ENCODE measurements around the gene MAD1L1.
"Not testable (repeated sequence)": the region's sequence is repeated elsewhere in the genome, so short reads cannot be mapped to it uniquely, and the experiment has no call there.

Gene MAD1L1

DNA sequence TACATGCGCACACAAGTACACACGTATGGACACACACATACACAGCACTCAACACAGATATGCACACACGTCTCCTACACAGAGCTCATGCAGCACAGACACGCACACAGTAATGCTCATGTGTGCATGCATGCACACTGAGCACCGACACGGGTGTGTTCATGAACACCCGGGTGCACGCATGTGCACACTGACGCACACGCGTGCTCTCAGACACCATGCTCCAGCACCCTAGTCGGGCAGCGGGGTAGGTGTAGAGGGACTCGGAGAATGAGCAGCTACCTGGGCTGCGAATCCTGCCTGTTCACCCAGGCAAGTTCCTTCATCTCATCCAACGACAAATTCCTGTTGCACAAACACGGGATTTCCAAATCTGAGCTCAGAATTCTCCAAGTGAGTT lies 184.7 kb downstream of the MAD1L1 start:
- DNase-seq (ENCODE audit: low read depth in 2 of 2, low spot score in 1 of 2) = no peak

DNA sequence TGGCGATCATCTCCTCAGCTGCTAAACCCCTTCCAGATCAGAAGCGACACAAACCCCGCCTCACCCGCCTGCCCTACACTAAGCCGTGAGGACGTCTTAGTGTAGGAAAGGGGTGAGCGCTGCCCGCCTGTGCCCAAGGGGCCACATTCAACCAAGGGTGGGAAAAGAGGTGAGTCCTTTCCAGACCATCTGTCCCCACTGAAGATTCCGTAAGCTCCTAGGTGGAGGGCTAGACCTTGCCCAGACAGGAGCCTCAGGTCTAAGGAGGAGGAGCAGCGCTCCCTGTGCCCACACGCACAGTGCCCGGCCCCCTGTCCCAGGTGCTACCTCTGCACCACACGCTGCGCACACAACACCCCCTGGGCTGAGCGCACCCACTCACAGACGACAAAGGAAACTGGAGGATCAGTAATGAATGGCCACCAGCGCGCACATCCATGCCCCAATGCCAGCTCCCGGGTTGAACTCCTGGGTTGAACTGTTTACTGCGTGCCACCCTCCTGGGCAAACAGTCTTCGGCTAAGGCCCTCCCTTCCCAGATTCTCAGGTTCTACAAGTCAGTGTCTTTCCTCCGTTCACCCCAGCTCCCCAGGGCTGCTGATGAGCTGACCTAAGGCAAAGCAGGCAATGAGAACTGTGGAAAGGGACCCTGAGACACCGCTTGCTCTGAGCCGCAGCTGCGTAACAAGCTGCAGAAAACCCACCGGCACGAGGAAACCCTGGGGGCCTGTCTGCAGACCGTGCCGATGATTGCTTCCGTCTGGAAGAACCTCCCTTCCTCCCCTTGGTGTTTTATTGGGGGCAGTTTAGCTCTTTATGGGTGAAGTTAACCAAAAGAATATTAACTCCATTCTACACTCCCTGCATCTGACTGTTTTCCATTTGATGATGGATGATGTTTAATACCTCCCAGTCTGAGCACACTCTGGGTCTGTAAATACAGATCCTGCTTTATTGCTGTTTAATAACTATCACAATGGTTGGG lies 185.9 kb downstream of the MAD1L1 start:
- DNase-seq (ENCODE audit: low read depth in 2 of 2, low spot score in 1 of 2) = no peak

DNA sequence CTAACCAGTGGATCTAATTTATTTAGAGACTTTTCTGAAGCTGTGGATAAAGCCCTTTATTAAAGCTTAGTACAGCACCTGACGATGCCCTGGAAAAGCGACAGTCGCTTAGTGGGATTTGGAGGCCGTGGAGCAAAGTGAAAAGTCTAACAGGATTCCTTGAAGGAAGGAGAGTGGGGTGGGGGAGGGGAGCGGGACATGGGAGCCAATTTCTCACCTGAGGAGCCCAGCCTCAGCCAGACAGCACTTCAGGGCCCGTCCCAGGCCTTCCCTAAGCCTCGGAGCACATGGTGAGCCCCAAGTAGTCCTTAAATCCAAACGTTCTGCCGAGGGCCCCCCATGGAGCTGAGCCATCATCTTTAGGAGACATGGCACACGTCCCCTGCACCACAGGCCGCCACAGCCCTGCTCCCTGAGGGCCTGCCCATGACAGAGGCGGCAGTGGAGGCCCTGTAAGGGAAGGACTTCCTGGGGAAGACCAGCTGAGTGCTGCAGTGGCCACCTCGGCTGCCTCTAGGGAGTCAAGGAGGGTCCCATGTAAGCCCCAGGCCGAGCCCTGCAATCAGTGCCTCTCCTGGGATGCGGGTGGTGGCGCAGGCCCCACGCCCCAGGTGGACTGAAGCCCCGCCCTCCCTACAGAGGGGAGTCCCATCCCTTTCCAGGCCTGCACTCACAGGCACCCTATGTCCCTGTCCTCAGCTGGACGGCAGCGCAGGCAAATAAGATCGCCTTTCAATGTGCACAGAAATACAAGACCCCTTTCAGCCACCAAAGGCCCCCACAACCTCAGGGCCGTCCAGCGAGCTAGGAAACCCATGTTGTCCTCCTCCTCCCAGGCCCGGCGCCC lies 187.0 kb downstream of the MAD1L1 start:
- no peak for DNase-seq (ENCODE audit: low read depth in 2 of 2, low spot score in 1 of 2)

DNA sequence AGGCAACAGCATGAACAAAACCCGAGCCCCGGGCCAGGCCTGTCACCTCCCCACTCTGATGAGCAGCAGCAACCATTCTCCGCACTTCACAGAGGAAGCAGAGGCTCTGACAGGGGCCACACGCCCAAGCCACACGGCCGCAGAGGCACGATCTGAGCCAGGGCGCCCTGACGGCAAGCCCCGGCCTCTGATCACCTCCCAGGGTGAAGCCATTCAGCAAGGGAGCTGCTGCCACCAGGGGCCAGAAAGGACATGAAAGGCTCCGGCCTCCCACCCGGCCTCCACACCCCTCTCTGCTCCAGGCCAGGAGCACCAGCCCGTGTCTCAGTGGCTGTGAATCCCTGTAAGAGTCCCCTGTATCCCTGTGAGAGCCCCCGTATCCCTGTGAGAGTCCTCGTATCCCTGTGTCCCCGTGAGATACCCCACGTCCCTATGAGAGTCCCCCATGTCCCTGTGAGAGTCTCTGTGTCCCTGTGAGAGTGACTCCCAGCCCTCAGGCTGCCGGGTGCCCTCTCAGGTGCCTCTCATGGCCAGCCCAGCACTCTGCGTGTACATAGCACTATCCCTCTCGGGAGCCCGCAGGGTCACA lies 187.8 kb downstream of the MAD1L1 start:
- no peak for DNase-seq (ENCODE audit: low read depth in 2 of 2, low spot score in 1 of 2)

DNA sequence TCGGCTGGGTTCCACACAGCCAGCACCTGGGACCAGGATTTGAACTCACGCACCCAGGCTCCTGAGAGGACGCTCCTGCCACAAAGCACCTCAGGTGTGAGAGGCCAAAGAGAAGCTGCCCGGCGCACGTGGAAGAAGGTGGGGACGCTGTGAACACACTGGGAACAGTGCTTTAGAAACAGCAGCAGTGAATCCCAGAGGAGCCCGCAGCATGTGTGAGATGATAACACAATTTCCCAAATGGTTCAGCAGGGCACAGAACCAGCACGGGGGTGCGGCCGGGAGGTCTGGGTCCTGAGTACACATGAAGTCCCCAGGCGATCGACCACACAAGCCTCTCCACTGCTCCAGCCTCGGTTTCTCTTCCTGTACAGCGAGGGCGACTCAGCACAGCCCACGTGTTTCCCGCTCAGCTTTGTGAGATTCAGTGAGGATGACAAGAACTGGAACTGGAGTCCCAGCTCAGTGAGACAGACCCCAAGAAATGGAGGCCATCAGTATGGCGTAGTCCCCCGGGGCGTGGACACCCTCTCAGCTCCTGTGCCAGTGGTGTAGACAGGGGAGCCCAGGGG lies 188.3 kb downstream of the MAD1L1 start:
- no peak for DNase-seq (ENCODE audit: low read depth in 2 of 2, low spot score in 1 of 2)

DNA sequence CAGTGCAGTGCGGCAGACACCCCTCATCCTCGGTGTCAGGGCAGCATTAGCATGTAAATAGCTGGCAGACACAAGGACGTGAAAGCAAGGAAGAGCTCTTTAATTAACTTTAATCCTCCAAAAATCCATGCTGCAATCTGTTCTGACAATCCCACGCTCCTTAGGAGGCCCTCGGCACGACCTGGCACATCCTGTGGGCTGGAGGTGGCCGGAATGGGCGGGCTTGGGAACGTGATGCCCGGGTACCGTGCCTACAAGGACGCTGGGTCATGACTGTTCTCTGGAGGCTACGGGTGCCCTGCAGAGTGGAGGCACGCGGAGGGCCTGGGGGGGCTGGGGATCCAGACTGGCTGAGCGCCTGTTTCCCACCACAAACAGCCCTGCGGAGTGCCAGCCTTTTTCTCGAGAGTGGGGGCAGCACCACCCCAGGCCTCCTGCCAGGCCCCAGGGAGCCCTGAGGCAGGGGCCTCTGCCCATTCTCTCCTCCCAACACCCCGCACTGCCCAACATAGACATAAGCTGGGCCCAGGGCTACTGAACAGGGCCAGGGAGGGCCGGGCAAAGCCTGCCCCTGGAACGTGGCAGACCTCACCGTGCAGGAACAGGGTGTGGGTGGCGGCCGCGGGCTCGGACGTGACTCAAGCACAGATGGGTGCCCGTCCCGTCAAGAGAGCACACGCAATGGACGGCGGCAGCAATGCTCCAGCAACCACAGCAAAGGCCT lies 189.3 kb downstream of the MAD1L1 start:
- no peak for DNase-seq (ENCODE audit: low read depth in 2 of 2, low spot score in 1 of 2)

DNA sequence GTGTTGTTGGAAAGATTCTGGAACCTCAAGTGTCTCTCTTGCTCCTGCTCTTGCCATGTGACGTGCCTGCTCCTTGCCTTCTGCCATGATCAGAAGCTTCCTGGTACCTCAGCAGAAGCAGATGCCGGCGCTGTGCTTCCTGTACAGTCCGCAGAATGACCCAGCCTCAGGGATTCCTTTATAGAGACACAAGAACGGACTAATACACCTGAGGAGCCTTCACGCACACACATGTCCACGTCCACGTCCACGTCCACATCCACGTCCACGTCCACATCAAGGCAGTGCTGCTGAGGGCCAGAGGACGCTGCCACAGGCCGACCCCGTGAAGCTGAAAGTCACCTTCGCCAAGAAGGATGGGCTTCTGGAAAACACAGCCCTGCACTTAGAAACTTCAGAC lies 190.1 kb downstream of the MAD1L1 start:
- no peak for DNase-seq (ENCODE audit: low read depth in 2 of 2, low spot score in 1 of 2)

DNA sequence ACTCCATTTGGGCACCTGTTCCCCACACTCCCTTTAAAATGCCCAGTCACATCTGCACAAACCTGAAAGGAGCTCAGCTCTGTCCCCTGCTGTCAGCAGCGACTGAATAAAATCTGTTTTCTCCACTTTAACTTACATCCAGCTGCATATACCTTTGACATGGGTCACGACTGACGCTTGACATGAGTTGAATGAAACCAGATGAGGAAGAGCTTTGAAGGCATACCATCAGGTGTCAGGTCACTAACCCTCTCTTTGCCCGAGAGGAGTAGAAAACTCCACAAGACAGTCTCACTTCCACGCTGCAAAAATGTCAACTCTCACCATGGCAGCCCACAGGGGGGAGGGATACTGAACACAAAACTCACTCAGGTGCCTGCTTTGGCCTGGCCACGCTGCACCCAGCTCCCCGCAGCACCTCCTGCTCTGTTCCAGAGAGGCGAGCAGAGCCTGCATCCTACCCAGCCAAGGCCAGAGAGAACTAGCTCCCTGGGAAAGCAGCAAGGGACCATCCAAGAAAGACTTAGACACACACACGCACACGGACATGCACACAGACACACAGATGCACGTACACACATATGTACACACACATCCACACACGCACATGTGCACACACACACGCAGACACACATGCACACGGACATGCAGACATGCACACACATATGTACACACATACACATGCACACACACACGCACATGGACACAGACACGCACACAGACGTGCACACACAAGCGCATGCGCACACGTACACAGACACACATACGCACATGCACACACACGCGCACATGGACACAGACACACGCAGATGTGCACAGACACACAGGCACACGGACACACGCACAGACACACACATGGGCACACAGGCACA lies 191.0 kb downstream of the MAD1L1 start:
- DNase-seq (ENCODE audit: low read depth in 2 of 2, low spot score in 1 of 2) = no peak

DNA sequence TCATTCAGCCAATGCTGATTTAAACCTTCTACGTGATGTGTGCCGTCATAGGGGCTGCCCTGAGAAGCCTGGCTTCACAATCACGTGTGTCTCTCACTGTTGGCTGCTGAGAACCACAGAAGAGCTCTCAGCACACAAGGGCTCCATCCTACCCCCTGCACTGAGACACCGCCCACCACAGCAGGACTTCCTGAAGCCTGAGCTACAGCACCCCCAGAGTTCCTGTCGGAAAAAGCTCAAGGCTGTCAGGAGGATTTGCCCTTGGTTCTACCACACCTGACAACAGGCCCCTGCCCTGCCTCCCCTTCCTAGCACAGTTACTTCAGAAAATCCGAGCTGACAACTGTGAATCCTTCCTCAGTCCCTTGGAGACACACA lies 191.9 kb downstream of the MAD1L1 start:
- DNase-seq (ENCODE audit: low read depth in 2 of 2, low spot score in 1 of 2) = no peak

DNA sequence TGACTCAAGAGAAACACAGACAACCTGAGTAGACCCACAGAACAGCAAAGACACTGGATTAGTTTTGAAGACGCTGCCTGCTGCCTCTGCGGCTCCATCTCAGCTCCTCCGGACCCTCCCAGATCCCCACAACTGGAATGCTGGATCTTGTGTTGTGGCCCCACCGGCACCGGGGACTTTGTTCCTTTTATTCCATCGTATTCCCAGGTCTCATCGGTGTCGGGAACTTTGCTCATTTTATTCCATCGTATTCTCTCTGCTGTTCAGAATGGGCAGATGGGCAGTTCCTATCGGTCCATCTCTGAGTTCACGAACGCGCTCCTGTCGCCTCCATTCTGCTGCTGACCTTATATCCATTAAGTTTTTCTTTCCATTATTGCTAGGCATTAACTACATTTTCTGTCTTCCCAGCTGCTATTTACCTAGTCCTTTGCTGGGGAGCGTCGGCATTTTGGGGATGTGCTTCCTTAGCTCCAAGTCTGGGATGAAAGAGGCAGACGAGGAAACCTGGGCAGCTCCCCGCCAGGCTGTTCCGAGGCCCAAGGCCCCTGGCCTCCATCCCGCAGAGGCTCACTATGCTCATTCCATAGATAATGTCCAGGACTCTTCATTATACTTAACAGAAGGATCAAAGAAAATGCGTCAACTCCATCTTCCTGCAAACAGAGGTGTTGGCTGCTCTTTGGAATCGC lies 192.4 kb downstream of the MAD1L1 start:
- no peak for DNase-seq (ENCODE audit: low read depth in 2 of 2, low spot score in 1 of 2)

DNA sequence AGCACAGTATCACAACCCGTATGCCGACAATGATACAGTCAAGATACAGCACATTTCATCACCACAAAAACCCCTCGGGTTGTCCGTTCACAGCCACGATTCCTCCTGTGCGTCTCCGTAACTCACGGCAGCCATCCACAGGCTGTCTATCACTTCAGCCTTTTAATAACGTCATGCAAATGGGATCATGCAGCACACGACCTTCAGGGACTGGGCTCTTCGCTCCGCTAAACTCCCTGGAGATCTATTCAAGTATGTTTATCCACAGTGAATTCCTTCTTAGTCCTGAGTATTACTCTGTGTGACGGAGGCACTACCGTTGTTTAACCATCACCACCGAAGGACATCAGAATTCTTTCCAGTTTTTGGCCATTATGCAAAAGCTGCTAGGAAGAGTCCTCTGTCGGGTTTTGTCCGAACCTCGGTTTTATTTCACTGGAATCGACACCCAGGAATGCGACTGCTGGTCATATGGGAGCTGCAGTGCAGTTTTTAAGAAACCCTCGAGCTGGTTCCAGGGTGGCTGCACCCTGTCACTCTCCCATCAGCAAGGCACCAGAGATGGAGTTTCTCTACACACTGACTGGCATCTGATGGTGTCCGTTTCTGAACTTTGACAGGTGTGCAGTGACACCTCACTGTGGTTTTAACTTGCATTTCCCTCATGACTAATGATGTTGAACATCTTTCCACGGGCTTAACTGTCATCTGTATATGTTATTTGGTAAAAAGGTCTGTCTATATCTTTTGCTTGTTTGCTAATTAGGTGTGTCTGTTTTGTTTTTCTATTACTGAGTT lies 193.6 kb downstream of the MAD1L1 start:
- no peak for DNase-seq (ENCODE audit: low read depth in 2 of 2, low spot score in 1 of 2)

DNA sequence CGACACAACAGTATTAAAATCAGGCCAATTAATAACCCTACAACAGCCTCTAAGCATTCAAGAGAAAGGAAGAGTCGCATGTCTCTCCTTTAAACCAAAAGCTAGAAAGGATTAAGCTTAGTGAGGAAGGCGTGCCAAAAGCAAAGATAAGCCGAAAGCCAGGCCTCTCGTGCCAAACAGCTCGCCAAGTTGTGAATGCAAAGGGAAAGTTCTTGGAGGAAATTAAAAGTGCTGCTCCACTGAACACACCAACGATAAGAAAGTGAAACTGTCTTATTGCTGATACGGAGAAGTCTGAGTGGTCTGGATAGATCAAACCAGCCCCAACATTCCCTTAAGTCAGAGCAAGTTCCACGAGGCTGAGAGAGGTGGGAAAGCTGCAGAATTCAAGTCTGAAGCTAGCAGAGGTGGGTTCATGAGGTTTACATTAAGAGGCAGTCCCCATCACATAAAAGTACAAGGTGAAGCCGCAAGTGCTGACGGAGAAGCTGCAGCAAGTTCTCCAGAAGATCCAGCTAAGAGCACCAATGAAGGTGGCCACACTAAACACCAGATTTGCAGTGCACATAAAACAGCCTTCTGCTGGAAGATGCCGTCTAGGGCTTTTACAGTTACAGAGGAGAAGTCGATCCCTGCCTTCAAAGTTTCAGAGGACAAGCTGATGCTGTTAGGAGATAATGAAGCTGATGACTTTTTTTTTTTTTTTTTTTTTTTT lies 194.8 kb downstream of the MAD1L1 start:
- DNase-seq (ENCODE audit: low read depth in 2 of 2, low spot score in 1 of 2) = no peak

DNA sequence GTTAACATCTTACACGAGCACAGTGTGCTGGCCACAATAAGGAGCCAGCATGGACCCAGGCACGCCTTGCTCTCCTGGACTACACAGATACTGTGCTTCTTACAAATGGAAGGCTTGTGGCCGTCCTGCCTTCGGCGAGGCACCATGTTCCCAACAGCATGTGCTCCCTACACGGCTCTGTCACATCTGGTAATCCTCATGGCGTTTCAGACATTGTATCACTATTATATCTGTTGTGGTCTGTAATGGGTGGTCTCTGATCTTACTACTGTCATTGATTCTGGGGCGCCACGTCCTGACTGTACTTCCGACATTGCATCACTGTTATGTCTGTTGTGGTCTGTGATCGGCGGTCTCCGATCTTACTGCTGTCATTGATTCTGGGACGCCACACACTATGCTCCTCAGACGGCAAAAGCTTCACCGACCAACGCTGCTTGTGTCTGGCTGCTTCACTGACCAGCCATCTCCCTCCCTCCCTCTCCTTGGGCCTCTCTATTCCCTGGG lies 195.4 kb downstream of the MAD1L1 start:
- no peak for DNase-seq (ENCODE audit: low read depth in 2 of 2, low spot score in 1 of 2)

DNA sequence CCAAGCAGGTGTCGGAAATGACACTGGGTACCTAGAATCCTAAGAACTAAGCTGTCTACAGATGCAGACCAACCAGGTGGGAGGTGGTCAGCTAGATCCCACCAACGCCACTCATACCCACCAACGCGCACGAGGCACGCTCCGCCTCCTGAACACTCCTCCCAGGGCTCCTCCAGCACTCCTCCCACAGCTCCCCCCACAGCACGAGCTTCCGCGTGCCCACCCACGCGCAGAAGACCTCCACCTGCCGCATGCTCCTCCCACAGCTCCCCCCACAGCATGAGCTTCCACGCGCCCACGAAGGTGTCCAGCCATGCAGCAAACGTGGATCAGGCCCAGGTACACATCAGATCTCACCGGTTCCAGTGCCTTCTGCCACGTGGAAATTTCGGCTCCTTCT lies 196.0 kb downstream of the MAD1L1 start:
- no peak for DNase-seq (ENCODE audit: low read depth in 2 of 2, low spot score in 1 of 2)

DNA sequence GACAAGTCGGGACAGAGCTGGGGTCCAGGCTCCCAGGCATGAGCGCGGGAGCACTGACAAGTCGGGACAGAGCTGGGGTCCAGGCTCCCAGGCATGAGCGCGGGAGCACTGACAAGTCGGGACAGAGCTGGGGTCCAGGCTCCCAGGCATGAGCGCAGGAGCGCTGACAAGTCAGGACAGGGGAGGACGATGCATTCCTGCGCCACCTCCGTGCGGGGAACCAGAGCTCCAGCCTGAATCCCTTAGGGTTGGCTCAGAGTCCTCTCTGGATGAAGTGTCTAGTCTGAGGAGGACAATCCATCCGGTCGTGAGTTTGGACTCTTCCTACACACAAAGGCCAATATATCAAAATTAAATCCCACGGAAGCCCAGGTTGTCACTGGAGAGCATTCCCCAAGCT lies 196.5 kb downstream of the MAD1L1 start:
- DNase-seq (ENCODE audit: low read depth in 2 of 2, low spot score in 1 of 2) = not testable (repeated sequence)

DNA sequence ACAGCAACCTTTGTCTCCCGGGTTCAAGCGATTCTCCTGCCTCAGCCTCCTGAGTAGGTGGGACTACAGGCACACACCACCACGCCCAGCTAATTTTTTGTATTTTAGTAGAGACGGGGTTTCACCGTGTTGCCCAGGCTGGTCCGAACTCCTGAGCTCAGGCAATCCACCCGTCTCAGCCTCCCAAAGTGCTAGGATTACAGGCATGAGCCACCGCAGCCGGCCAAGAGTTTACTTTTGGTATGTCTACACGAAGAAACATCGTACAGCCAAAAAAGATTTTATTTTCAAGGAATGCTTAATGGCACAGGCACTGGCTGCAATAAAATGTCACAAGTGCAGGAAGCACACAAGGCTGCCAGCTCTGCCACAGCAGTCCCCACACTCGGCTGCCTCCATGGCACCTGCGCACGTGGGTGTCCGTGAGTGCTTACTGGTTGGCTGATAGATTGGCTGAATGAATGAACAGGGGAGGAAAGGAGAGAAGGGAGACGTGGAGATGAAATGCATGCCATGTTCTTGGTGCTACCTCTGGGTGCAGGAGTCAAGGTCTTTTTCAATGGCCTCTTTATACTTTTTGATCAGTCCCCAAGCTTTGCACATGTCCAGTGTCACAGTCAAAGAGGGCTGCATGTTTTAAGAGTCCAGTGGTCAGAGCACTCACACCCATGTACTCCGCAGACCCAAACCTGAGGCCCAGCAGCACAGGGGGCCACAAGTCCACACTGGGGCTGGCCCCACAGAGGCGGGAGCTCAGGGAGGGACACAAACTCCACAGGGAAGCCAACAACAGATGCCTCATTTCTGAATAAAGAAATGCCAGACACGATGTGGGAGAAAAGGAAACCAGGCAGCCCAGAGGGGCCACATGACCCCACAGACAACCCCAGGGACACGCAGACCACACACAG lies 198.2 kb downstream of the MAD1L1 start:
- DNase-seq (ENCODE audit: low read depth in 2 of 2, low spot score in 1 of 2) = no peak

Measured in stimulated activated CD8-positive, alpha-beta memory T cell treated with anti-CD3 and anti-CD28 coated beads, Interleukin-4, amount 100 ng/mL, for 4 hours (primary cell).